GM18858 (cell line): ENCODE data around the gene CNGA3.
"Not testable (repeated sequence)": the region's sequence is repeated elsewhere in the genome, so short reads cannot be mapped to it uniquely, and the experiment has no call there.

Experiments
- ATAC-seq: cut with Tn5 transposase; IDR thresholded peaks from one replicate; pipeline ENCODE4 v1.9.1; 2021; ENCODE audit not compliant: unreplicated experiment

Gene CNGA3

GRCh38 chr2:98346311-98347236, at the start of gene CNGA3:
CNGA3 (plus strand) TSS chr2:98346456; CDS start chr2:98369976, 23,520 bp downstream.
- no peak for ATAC-seq

DNA sequence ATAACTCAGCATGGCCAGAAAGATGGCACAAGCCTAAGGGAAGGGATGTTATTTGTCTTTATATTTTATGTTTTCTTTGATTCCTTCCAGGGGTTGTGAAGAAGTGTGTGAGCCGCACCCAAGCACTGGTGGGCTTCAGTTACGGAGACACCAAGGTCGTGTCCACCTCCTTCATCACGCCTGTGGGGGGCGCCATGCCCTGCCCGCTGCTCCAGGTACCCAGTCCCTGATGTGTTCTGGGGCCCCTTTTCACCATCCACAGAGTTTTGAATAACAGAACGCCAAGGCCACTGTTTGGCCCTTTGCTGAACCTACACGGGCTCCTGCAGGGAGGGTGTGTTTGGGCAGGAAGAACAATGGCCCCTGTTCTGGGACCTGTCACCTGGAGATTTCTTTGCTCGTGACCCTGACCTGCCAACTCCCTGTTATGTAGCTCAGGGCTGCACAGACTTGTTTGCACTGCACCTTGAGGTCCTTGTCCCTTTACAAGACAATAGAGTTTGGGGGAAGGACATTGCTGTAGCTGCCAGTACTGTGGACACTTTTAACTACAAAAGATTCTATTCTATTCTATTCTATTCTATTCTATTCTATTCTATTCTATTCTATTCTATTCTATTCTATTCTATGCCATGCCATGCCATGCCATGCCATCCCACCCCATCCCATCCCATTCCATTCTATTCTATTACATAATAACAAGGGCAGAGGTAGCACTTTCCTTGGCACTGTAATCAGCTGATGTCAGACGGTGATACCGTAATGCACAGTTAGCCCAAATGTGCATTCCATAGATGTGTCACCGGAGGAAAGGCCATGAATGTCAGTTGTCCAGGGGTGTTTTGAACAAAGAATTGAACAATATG, 48.2 kb upstream of the CNGA3 start:
- ATAC-seq = no peak

GRCh38 chr2:98298683-98299164, 47.5 kb upstream of the CNGA3 start:
- no peak for ATAC-seq

DNA sequence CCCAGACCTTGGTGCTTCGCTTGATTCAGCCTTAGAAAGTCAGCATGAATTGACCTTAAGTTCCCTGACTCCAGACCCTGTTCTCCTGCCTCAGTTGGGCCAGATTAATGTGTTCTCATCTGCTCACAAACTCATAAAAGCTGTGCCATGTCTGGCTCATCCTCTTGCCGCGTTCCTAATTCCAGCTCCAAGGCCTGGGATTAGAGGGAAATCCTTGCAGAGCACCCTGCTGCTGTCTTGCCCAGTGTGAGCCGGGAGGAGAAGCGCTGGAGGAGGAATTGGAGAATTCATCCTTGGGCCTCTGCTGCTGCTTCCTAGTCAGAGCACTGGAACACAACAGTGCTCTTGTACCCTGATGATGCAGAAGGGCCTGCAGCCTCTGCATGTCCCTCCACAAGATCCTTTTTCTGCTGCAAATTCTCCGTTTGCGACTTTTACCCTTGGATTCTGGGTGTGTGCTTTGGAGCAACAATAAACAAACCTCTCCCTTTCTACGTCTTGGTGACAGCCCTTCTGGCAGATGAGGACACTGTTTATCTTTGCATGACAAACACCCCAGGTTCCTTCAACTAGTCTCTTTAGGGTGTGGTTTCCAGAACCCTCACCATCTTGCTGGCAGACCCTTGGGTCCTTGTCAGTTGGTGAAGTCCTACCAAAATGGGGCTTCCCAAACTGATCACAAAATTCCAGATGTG, 46.9 kb upstream of the CNGA3 start:
- ATAC-seq = no peak

- no peak for ATAC-seq
Observed at GRCh38 chr2:98300141-98300874, 45.9 kb upstream of the CNGA3 start.

GRCh38 chr2:98301469-98301868, 44.8 kb upstream of the CNGA3 start:
- ATAC-seq = no peak

GRCh38 chr2:98307131-98307696, 39.0 kb upstream of the CNGA3 start:
- not testable (repeated sequence) for ATAC-seq

DNA sequence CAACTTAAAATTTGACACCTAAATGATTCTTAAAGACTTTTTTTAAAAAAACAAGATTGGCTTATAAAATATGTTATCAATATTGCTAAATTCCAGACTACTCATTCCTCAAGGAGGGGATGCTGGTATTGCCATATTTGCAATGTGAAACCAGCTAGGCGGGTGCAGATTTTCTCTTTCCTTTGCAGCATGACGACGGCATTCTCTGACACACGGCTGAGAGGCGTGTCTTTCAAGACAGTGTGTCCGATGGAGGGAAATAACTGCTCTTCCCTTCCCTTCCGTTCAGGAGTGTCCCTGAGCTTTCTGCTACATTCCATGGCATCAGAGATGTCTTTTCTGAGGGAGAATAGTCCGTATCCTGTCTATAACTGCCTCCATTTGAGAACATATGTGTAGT, 38.2 kb upstream of the CNGA3 start:
- ATAC-seq = no peak

GRCh38 chr2:98308532-98308931, 37.7 kb upstream of the CNGA3 start:
- no peak for ATAC-seq

- ATAC-seq = no peak
Observed at GRCh38 chr2:98309580-98309979, 36.7 kb upstream of the CNGA3 start.

GRCh38 chr2:98310010-98310409, 36.2 kb upstream of the CNGA3 start:
- ATAC-seq = no peak

DNA sequence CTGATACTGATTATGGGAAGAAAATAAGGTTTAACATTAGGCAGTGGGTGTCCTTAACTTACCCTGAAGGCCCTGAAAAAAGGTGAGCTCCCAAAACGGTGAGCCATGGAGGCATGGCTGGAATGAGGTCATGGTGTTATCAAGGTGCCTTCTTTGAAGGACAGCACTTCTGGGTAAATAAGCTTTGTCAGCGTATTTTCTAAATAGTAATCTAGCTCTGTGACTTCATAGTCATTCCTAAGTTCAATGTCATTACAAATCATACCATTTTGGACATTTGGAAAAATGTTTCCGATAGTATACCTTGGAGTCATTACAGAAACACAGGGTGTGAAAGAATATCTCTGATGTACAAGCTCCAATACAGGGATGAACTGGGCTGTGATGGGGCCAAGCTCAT, 35.2 kb upstream of the CNGA3 start:
- no peak for ATAC-seq

- no peak for ATAC-seq
Observed at GRCh38 chr2:98311771-98312545, 34.3 kb upstream of the CNGA3 start.

DNA sequence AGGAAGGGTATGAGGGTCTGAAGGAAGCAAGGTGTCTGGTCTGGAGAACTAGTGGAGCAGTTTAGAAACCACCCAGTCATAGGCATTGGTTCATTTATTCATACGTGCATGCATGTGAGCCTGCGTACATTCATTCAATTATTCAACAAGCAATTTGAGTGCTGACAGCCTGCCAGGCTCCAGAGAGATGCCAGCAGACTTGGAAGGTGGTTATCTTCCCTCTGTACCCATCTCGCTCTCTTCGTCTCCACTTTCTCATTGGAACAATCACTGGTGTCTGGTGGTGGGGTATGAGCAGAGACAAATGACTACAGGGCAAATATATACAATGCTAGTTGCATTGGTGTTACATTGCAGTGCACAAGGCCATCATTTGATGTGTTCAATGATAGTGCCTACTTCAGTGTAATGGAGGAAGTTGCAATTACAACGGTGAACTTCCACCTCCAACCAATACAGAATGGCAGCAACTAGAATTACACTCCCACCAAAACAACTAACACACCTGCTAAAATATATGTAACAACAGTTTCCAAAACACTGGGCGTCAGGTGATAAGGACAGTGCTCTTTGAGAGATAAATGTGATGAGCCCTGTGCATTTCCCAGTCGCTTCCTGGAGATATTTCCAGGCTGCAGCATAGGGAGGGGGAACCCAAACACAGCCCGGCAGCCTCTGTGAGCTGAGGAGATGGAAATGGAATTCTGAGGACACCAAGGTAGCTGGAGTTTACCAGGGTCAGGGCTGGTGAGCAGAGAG, 32.6 kb upstream of the CNGA3 start:
- ATAC-seq = no peak

- ATAC-seq = no peak
Observed at GRCh38 chr2:98314251-98314650, 32.0 kb upstream of the CNGA3 start.

DNA sequence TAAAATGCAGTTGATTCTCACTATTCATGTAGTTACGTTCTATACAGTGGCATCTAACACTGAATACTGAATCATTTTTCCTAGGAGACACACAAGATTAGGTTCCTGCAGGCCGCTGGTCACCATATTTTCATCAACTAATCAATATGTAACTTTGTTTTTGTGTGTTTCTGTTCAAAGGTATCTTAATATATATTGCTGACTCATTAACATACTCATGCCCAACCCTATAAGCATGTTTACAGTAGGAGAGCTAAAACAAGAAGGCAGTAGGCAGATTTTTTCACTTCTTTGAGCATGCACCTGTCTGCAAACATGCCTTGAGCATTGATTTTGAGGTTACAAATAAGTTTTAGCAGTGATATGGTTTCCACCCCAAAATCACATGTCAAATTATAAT, 30.3 kb upstream of the CNGA3 start:
- ATAC-seq = no peak

DNA sequence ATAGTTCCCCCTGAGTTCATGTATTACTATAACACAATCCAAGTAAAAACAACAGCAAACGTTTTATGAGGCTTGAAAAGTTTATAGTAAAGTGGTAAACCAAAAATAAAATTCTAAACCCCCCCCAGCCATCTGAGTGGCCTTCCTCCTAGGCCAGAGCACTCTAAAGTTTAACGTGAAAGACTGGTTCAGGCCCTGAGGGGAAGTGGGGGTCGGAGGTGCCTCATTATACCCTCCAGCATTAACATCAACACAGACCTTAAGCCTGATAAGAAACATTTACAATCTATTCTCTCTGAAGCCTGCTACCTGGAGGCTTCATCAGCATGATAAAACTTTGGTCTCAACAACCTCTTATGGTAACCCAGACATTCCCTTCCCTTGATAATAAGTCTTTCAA, 29.0 kb upstream of the CNGA3 start:
- no peak for ATAC-seq

GRCh38 chr2:98320171-98320570, 26.1 kb upstream of the CNGA3 start:
- ATAC-seq = not testable (repeated sequence)

GRCh38 chr2:98324181-98324580, 22.1 kb upstream of the CNGA3 start:
- no peak for ATAC-seq
